GM12872 (cell line): ENCODE measurements around the gene C6orf132.

Source experiments
- CTCF ChIP-seq: IDR thresholded peaks from 3 replicates; pipeline ENCODE4 v1.5.1; 2011; ENCODE audit warnings: low read depth, mild to moderate bottlenecking, low read length, moderate library complexity; ENCODE audit not compliant: insufficient read depth

The C6orf132 gene

DNA sequence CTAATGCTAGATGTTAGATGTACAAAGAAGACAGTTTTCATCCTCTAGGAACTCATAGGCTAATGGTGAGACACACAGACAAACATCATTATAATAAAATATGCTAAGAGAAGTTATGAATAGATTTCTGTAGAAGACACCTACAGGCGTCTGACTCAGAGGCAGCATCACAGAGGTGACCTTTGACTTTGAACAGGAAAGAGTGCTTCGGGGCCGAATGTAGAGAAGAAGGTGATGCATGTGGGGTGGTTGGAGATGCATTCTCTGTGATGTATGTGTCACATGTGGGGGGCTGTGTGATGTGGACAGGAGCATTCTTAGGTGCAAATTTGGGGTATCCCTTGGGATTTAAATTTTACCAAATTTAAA is 37.5 kb upstream of the C6orf132 start:
- no peak for TF ChIP-seq CTCF

- TF ChIP-seq CTCF: no peak
Observed at GRCh38 chr6:42179261-42179944, 37.0 kb upstream of the C6orf132 start.

DNA sequence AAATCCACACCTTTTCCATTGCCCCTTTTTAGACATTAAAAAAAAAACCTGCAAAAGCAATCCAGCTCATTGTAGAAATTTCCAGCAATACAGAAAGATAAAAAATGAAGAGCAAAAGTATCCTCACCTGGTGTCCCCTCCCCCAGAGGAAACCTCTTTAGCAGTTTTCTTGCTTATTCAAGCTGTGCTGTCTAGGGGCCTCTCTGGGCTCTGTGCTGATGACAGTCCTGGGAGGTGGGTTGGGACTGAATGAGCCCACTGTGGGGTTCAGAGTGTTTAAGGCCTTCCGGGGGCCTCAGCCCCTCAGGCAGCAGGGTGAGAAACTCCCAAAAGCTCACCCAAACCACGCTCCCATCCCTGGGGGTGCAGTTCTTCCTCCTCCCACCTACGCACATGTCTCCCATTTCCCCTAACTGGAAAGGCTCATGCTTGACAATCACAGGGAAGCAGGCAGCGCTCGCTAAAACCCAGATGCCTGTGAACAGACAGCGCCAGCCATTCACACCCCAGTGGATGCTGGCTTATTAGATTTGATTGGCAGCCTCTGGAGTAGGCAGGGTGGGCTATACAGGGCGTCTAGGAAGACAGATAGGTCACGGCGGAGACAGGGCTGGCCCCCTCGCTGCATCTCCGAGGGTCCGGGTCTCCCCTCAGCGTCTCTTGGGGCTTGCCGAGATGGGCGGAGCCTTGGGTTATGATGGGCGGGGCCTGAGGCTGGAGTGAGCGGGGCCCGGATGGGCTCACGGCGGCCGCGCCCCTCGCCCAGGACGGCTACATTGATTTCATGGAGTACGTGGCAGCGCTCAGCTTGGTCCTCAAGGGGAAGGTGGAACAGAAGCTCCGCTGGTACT is 35.3 kb upstream of the C6orf132 start:
- no peak for TF ChIP-seq CTCF

GRCh38 chr6:42176981-42177380 is 34.6 kb upstream of the C6orf132 start:
- no peak for TF ChIP-seq CTCF

DNA sequence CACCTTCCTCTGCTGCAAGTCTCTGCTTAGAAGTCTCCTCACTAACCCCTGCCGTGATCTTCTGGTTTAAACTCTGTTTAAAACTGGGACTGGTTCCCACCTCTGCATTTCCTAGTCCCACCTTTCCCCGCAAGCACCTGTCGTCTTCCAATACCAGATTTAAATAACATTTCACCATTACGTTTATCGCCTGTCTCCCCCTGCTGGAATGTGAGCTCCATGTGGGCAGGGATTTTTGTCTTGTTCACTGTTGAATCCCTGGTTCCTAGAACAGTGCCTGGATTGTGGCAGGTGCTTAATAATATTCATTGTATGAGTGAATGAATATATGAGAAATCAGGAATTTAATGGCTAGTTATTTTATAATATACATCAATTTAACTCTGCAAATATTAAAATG is 33.4 kb upstream of the C6orf132 start:
- no peak for TF ChIP-seq CTCF

GRCh38 chr6:42173101-42173500 is 30.7 kb upstream of the C6orf132 start, which contains the start of gene GUCA1A:
TSS of gene GUCA1A (plus strand) at chr6:42173364. CDS start at chr6:42173614, 250 bp downstream.
- no peak for TF ChIP-seq CTCF

DNA sequence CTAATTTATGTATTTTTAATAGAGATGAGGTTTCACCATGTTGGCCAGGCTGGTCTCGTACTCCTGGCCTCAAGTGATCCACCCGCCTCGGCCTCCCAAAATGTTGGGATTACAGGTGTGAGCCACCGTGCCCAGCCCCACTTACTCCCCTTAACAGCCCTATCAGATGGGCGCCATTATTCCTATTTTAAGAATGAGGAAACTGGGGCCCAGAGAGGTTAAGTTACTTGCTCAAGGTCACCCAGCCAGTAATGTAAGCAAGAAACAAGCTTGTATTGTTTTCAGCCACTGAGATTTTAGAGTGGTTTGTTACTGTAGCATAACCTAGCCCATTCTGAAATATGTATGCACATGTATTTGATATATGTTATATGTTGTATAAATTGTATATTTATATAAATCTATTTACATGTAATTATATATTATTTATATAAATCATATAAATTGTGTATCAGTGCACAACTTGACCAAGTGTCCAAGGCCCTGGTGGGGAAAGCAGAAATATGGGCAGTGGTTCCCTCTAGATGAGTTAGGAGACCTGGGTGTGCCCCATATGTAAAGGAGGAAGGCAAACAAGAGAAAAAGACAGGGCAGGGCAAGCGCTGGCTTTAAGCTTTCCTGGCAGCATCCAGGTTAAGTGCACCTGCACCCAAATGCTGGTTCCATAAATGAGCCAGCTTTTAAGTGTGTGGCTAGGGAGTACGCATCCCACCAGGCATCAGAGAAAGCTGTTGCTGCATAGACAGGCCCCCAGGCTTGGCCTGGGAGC is 29.6 kb upstream of the C6orf132 start:
- no peak for TF ChIP-seq CTCF
